T-helper 9 cell (primary cell): ENCODE results near the gene INTS4.
"Not testable (repeated sequence)": the region's sequence is repeated elsewhere in the genome, so short reads cannot be mapped to it uniquely, and the experiment has no call there.

Experiments
- DNase-seq: peaks from one replicate; pipeline ENCODE4 v3.0.0-alpha.2; 2020

The INTS4 gene

DNA sequence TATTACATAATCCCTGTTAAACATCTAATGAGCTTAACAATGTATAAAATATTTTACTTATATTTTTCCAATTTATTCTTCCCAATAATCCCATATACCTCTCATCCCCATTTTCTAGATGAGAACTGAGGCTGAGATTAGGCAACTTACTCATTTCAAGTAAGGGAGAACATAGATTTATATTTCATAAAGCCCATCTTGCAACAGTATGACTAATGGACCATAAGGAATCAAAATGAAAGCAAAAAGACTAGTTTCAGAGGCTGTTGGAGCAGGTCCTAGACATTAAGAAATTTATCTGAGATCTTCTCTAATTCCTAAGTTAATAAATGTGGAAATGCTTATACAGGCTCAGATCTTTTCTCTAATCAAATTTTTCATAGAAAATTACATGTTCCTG is 52.0 kb downstream of the INTS4 start:
- DNase-seq = not testable (repeated sequence)

DNA sequence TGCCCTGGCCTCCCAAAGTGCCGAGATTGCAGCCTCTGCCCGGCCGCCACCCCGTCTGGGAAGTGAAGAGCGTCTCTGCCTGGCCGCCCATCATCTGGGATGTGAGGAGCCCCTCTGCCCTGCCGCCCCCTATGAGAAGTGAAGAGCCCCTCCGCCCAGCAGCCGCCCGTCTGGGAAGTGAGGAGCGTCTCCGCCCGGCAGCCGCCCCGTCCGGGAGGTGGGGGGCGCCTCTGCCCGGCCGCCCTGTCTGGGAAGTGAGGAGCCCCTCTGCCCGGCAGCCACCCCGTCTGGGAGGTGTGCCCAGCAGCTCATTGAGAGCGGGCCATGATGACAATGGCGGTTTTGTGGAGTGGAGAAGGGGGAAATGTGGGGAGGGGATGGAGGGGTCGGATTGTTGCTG is 60.9 kb downstream of the INTS4 start:
- DNase-seq = not testable (repeated sequence)

GRCh38 chr11:77930334-77931208 is 63.9 kb downstream of the INTS4 start:
- DNase-seq = not testable (repeated sequence)

DNA sequence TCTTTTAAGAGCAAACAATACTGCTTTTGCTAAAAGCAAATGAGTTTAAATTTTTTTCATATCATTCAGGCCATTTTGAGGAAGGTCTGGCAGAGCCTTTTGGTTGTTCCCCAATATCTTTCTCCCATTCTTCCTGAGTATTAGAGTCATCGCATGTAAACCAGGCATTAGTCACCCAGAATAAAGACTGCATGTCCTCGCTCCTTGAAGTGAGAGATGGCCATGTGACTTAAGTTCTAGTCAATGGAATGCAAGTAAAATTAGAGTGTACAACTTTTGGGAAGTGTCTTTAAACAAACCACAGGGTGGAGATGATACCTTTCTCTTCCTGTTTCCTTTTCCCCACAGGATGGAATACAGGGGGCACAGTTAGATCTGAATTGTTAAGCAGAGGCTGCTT is 76.8 kb downstream of the INTS4 start:
- DNase-seq = not testable (repeated sequence)

GRCh38 chr11:77914307-77914791 is 80.1 kb downstream of the INTS4 start:
- DNase-seq = not testable (repeated sequence)

DNA sequence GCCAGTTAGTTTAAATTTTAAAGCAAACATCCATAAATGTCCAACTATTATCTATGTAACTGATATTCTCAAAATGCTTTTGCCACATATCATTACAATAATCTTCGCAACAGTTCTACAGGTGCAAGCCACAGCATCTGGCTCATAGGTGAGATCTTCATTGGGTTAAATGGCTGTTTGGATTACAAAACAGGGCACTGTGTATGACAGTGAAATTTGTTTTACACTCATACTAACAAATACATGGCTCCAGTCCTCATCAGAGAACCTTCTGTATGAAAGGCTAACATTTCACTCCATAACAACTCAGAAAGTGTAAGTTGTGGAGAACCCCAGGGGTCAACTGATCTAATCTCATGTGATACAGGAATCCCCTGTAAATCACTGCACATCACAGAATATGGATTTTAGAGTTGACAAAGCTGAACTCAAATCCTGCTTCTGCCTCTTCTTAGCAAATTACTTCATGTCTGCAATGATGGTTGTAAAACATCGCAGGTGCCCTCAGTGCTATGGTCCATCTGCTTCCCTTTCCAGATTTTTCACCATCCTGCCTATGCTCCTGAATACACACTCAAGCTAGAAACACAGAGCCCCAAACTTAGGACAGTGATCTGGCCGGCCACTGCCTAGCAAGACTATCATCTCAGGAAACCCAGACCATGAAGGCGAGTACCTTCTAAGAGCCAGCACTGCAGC is 80.7 kb downstream of the INTS4 start:
- not testable (repeated sequence) for DNase-seq

GRCh38 chr11:77910828-77911227 is 83.6 kb downstream of the INTS4 start:
- not testable (repeated sequence) for DNase-seq

DNA sequence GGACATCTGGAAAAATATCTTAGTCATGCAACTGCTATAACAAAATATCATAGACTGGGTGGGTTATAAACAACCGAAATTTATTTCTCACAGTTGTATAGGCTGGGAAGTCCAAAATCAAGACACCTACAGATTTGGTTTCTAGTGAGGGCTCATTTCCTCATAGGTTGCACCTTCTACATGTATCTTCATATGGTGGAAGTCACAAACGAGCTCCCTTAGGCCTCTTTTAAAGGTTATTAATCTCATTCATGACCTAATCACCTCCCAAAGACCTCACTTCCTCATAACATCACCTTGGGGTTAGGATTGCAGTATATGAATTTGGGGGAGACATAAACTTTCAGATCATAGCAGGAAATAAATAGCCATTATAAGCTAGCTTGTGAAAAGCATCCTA is 85.2 kb downstream of the INTS4 start:
- no peak for DNase-seq

GRCh38 chr11:77908835-77909234 is 85.6 kb downstream of the INTS4 start:
- no peak for DNase-seq

GRCh38 chr11:77894949-77895348 is 99.5 kb downstream of the INTS4 start:
- not testable (repeated sequence) for DNase-seq

- not testable (repeated sequence) for DNase-seq
Measured at GRCh38 chr11:77891703-77892102, 102.8 kb downstream of the INTS4 start.

DNA sequence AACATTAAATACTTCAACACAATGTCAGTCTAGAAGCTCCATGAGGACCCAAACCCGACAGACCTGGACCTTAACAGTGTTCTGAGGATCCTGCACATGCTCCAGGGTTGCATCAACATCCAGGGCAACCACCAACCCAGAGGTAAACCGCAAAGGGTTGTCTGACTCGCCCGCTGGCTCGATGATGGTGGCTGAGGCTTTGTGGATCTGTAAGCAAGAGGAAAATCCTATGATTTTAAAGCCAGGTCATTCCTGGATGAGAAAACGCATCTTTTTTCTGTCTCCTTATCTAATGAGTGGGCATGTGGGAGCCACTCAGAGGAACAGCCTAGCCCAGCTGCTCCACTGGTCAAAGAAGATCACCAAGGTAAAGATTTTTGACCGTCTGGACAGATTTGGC is 103.2 kb downstream of the INTS4 start:
- DNase-seq = not testable (repeated sequence)

GRCh38 chr11:77890619-77891056 is 103.8 kb downstream of the INTS4 start:
- not testable (repeated sequence) for DNase-seq

- not testable (repeated sequence) for DNase-seq
Measured at GRCh38 chr11:77890100-77890614, 104.3 kb downstream of the INTS4 start.

GRCh38 chr11:77889045-77889444 is 105.4 kb downstream of the INTS4 start:
- not testable (repeated sequence) for DNase-seq

GRCh38 chr11:77886401-77886800 is 108.1 kb downstream of the INTS4 start:
- DNase-seq = no peak

DNA sequence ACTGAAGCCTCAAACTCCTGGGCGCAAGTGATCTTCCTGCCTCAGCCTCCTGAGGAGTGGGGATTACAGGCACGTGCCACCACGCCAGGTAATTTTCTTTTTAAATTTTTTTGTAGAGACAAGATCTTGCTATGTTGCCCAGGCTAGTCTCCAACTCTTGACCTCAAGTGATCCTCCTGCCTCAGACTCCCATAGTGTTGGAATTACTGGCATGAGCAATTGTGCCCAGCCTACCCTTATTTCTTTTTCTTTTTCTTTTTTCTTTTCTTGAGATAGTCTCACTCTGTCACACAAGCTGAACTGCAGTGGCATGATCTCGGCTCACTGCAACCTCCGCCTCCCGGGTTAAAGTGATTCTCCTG is 109.7 kb downstream of the INTS4 start:
- DNase-seq = no peak

- DNase-seq = no peak
Measured at GRCh38 chr11:77884186-77884828, 110.2 kb downstream of the INTS4 start.

GRCh38 chr11:77883775-77884174 is 110.7 kb downstream of the INTS4 start:
- no peak for DNase-seq

DNA sequence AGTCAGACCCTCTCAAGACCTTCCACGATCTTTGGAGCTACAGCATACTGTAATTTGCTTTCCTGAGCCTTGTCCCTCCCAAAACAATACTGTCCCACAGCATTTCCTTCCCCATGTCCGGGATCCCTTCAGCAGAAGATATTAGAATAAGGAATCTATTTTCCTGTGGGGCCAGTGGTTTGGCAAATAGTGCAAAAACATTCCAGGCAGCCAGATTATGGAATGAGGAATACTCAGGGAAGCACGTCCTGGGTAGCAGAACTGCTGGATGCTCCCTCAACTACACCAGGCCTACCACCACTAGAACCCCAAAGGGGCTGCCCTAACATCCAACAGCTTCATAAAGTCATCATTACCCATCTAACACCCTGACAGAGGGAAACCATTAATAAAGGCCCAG is 112.1 kb downstream of the INTS4 start:
- DNase-seq = no peak

GRCh38 chr11:77879218-77879617 is 115.2 kb downstream of the INTS4 start:
- no peak for DNase-seq

- DNase-seq = not testable (repeated sequence)
Measured at GRCh38 chr11:77878247-77878646, 116.2 kb downstream of the INTS4 start.

DNA sequence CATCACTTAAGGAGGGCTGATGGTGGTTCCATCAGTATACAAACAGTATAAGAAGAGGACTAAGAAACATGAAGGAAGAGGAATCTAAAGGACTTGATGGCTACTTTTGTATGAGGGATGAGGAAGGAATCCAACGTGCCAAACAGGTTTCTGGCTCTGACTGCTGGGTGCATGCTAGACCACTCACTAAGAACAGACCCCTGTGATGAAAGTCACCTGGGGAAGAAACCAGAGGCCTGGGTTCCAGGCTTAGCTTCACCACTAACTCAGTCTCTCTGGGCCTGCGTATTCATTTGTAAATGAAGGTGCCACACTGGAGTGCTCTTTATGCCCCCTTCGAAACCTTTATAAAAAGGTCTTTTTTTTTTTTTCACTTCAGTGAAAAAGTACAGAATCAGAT is 118.4 kb downstream of the INTS4 start:
- DNase-seq = no peak
